HL-60 (cell line): Measurements from ENCODE around the gene CCDC159.

Source experiments
- CTCF ChIP-seq: IDR thresholded peaks from one replicate; pipeline ENCODE4 v1.5.1; 2011; ENCODE audit warnings: low read length, control low read depth, inconsistent platforms; ENCODE audit not compliant: insufficient read depth
- GABPA ChIP-seq: IDR thresholded peaks from 2 replicates; pipeline ENCODE4 v1.6.1; 2012; ENCODE audit warnings: low read depth
- POLR2AphosphoS5 ChIP-seq: IDR thresholded peaks from 2 replicates; pipeline ENCODE4 v1.6.1; 2012; ENCODE audit warnings: low read depth
- REST ChIP-seq: IDR thresholded peaks from 2 replicates; pipeline ENCODE4 v1.6.1; 2012; ENCODE audit warnings: low read depth; ENCODE audit not compliant: insufficient replicate concordance

- TF ChIP-seq POLR2AphosphoS5 = no peak
- no peak for TF ChIP-seq CTCF
- TF ChIP-seq GABPA = no peak
- TF ChIP-seq REST = no peak
Observed at GRCh38 chr19:11364935-11365334, 18.6 kb downstream of the CCDC159 start.
